Amniotic epithelial cell (primary cell): ENCODE data around the gene TGFB2.

Source experiments
- DNase-seq: peaks from one replicate; pipeline ENCODE4 v3.0.0-alpha.2; 2010; ENCODE audit warnings: low read depth

The TGFB2 gene

DNA sequence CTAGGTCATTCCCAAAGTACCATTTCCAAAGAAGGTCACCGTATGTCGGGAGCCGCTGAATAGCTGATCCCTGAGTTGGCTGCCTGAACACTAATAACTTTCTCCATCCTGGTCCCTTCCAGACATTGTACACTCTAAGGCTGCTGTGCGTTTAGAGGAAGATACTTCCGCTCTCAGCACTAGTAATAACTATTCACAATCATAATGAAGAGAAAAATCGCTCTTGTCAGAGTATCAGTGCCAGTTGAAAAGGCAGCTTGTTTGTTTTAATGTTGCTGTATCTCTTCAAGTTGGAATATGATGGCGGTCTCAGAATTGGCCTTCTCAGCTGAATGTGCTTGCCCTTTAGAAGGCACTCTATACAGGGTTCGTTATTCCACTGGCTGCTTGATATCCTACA lies 43.5 kb downstream of the TGFB2 start:
- DNase-seq: no peak

DNA sequence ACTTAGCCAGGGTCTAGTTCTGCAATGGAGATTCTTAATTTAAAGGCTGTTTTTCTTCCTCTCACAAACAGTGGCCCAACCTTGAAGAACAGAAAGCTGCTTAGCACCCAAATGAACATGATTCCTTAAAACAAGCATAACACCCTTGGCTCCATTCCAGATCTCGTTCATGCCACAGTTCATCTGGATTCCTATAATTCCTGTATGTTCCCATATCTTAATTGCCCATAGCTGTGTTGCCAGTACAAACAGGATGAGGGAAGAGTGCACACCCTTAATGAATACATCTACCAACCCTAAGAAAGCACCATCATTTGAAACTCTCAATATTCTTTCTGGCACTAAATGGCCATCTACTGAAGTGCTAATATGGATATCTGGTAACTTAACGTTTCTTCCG lies 45.5 kb downstream of the TGFB2 start:
- DNase-seq: peak; percentile 24

DNA sequence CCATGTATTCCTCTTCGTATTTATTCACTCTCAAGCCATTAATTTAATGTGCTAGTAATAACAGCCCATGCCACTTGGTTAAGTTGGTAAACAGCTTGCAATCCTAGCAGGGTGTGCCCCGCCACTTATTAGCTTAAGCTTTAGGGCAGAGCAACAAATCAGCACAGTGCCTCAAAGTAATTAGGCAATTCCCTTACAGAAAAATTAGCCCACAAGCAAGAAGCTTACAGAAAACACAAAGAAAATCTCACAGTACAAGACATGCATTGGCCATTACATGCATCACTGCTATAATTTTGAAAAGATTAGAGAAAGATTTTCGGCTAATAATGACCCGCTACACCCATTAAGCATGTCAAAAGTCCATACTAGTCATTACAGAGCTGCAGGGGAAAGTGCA lies 47.6 kb downstream of the TGFB2 start:
- no peak for DNase-seq

DNA sequence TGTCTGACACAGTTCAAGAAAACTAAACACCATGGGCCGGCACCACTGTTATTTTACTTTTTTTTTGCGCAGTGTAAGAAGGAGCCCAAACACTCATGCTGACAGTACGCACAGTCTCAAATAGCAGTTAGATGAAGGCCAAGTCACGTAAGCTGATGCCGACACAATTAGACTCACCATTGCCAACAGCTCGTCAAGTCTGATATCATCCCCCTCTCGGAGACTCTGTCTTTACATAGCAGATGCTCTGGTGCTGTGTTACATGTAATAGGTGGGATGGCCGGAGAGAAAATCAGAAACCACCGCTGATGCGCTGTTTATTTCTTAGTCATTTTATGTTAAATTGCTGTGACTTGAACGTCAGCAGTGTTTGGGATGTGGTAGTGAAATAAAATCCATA lies 49.3 kb downstream of the TGFB2 start:
- DNase-seq: no peak

DNA sequence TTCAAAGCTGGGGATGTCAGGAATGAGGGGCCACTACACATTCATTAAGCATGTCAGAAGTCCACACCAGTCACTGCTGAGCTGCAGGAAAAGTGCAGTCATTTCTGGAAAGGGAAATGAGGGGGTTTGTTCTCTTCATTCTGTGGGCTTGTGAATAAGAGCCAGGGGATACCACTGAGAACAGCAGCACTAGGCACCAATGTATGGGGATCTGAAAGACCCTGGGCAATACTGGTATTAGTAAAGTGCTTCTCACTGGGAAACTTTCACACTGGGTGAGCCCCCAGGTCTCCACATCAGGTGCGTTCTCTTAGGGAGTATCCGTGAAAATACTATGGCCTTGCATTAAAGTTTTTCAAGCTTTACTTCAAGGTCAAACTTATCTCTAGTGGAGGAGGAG lies 49.9 kb downstream of the TGFB2 start:
- DNase-seq: no peak

DNA sequence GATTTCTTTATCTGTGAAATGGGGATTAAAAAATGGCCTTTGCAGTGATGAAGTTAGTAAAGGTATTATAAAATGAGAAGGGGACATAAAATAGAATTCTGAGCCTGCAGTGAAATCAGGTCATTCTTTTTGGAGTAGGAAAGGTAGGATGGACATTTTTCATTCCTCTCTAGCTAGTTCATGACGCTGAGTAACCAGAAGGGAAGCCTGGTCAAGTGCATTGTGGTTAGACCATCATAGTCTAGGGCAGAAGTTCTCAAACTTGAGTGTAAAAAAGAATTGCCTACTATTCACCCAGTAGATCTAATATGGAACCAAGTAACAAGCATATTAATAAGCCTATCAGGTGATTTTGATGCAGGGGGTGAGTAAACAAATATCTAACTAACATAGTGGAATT lies 50.8 kb downstream of the TGFB2 start:
- no peak for DNase-seq

DNA sequence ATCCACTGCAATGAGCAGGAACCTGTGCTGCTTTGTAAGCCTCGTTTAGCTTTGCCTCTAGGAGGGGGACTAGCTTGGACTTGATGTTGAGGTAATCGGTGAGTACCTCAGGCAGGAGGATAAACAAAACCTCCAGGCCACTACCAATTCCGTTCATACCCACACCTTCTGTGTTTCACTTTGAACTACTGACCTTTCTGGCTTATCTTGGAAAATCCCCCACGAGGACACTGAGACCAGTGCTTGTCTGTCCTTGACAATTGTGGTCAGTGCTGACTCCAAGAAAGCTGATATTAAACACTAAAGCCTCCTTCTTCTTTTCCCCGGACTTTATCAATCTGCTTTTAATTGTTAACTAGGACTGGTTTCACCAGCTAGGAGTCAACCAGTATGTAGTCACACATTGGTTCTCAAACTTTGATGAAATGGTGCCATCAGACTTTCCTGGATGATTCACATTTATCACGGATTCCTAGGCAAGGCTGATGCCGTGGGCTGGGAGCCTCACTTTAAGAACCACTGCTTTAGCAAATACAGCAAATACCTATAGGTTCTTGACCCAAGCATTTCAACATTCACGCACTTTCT lies 52.7 kb downstream of the TGFB2 start:
- peak; percentile 63 for DNase-seq

DNA sequence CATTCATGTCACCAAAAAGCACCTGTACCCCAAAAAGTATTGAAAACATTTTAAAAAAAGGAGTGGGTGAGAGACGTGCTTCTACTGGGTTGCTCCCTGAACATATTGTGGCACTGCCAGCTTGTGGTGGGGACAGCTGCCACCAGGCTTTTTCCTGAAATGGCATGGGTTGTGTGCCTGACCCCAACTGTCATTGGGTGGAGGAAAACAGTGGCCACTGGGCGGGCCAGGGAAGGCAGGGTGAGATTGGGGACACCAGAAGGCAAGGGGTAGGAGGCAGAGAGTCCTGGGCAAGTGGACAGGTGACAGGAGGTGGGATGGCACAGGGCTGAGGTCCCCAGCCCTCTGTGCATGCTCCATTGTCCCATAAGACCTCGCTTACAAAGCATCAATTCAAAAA lies 55.5 kb downstream of the TGFB2 start:
- no peak for DNase-seq

DNA sequence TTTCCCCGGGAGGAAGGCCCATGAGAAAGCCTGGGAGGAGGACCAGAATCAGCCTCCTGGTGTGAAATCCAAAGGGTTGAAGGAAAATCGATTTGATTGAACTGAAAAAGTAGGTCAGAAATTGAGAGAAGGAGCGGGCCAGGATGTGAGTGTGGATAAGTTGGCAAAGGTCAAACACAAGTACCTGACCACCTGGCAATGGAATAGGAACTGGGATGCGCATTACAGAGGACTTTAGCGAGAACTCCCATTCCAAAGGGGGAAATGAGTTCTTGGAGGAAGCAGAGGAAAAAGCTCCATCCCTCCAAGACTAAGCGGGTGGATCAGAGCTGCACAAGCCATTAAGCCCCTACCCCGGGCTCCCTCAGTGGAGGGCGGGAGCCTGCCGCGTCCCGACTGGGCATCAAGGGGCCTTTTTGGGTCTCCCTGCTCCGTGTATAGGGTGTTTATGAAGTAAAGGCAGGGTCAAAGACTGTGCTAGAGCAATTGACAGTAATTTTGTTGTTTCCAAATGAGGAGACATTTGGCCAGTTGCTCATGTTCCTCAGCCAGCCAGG lies 56.4 kb downstream of the TGFB2 start:
- no peak for DNase-seq

DNA sequence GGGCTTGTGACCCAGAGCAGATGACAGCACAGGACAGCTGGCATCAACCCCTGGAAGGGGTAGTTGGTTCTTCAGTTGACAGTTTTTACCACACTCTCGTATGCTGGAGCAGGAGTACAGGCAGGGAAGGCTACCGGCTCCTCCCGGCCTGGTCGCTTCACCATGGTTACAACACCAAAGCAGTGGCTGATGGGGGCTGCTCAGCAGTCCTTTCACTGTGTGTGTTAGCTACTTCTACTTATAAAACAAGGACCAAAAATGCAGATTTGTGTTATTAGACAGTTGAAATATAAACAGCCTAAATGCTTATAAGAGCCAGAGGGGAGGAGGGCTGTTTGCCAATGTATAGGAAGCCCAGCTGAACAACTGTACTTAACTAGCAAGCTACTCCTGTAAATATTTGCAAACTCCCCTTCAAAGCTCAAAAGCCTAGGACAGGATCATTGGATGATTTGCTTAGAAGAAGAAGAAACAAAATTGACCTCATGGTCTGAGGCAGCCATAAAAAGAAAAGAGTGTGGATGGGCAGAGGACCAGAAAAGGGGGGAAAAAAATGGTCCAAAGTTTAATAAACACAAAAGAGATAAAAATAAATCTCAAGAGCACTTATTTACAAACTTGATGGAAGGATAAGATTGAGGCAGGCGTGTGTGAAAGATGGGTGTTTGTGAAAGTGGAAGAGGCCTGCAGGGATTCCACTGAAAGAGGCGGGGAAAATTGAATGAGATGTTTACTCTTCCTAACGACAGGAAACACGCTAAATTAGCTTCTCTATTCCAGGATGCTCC lies 57.1 kb downstream of the TGFB2 start:
- no peak for DNase-seq

DNA sequence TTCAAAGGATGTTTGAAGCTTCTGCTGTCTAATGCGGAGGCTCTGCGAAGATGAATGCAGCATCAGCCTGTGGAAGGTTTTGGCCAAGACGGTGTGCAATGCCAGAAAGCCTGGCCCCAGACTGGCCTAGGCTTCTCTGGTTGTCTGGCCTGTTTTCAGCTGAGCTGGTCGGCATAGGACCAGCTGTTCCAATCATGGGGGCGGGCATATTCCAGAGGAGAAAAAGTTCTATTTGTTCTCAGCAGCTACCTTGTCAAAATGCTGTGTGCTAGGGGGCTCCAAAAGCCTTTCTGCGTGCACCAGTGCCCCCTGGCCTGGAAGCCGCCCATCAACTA lies 57.6 kb downstream of the TGFB2 start:
- DNase-seq: no peak

DNA sequence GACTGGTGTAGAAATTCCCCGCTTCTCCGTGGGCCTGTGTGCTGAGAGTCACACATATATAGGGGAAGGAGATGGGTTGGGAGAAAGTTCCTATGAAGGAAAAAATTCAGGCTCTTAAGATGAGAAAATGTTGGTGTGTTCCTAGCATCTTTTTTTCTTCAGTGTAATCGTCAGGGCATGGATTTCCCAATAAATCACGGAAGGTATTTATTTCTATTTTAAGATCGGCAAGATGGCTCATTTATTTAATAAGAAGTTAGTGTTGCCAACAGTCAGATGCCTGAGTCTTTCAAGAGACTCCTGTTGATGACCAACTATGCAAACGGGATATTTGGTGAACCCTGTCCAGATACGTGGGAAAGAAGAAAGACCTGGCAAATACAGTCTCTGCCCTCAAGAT lies 58.2 kb downstream of the TGFB2 start:
- DNase-seq: no peak

DNA sequence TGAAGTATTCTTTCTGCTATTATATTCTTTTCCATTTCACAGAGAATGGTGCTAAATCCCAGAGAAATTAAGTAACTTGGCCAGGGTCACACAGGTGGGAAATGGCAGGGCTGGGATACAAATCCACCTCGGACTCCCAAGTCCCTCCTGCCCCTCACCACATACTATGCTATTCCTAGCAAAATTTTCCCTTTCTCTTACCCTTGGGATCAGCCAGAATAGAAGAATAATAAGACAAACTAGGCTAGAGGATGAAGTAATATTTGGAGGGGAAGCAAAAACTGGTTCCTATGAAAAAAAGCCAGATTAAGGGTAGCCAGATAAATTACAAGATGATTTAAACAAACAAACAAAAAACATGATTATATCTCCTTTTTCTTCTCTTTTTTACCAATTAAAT lies 62.5 kb downstream of the TGFB2 start:
- DNase-seq: no peak

DNA sequence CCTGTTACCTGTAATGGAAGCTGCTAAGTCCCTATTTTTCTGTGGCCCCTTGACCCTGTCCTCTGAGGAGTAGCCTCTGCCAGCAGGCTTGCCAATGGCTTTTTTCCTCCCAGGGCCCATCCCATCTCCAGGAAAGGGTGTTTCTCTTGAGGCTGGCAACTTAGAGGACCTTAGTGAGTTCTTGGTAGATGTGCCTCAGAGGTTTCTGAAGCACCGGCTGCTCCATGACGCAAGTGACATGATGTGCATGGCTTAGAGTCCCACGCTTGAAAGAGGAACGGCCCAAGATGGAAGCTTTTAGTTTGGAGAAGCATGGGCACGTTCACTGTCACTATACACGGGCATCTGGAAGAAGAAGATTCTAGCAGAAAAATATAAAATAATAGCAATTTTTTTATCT lies 63.0 kb downstream of the TGFB2 start:
- no peak for DNase-seq

DNA sequence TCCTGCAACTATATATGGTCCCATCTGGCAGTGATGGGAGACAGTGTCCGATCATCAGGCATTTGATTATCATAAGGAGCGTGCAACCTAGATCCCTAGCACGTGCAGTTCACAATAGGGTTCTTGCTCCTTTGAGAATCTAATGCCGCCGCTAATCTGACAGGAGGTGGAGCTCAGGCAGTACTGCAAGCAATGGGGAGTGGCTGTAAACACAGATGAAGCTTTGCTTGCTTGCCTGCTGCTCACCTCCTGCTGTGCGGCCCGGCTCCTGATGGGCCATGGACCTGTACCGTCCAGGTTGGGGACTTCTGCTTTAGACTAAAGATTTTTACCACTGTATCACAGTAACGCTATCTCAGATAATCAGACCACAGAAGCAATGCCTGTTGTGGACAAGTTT lies 63.8 kb downstream of the TGFB2 start:
- no peak for DNase-seq

DNA sequence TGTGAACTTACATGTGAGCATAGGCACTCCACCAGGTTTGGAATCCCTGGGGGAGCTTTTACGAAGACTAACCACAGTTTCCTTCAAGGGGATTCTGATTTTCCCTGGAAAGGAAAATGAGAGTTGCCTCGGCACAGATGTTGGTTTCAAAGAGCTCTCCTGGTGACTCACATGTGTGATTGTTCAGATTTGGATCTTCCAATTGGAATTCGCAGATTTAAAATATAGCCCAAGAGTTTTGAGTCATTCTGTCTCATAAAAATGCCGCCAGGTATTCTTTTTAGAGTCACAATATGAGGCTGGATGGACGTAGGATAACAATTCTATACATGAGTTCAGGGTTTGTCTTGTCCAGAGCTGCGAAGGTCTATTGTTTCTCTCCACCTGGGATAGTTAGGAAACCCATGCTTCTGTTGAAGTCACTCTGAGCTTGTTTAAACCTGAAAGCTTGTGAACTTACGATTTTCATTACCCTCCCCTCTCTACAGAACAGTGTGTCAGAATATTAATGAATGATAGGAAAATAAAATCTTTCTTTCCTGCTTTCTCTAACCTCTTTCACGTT lies 64.9 kb downstream of the TGFB2 start:
- no peak for DNase-seq

DNA sequence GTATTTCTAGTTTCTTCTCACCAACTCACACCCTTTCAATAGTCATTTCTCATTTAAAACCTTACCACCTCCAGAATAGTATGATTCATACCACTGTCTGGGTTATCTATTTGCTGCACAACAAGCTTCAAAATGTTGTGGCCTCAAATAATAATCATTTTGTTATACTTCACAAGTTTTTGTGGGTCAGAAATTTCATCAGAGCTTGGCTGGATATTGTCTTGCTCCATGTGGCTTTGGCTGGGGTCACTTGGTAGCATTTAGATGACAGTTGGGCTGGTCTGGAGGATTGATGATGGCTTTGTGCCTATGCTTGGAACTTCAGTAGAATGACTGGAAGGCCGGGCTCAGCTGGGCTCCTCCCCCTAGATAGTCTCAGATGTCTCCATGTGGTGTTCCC lies 66.0 kb downstream of the TGFB2 start:
- no peak for DNase-seq

DNA sequence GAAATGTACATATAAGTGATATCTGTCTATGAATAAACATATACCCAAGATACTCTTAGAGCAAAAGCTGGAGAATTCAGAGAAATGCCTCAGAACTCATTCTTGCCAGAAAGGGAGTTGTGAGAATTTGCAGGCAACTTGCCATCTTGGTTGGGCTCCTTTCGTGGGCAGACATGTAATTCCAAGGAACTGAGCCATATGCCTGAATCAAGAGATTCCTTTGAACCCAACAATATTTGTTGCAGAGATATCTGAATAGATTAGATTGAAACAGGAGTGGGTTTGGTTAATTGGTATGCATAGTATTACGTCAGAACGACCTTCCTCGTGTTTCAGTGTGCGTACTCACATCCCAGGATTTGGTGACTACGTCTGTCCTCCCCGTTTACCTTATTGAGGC lies 67.0 kb downstream of the TGFB2 start:
- DNase-seq: peak; percentile 68

DNA sequence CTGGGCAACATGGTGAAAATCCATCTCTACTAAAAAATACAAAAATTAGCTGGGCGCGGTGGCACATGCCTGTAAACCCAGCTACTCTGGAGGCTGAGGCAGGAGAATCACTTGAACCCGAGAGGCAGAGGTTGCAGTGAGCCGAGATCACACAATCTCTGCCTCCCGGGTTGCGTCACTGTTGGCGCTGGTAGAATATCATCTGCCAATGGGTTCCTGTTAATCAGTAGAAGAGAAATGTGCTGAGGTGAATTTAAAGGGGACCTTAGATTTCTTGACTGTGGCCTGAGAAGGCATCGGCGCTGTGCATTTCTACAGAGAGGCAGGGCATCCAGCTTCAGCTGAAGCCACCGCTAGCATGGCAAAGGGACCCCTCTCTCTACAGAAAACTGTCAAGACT lies 68.0 kb downstream of the TGFB2 start:
- DNase-seq: no peak

DNA sequence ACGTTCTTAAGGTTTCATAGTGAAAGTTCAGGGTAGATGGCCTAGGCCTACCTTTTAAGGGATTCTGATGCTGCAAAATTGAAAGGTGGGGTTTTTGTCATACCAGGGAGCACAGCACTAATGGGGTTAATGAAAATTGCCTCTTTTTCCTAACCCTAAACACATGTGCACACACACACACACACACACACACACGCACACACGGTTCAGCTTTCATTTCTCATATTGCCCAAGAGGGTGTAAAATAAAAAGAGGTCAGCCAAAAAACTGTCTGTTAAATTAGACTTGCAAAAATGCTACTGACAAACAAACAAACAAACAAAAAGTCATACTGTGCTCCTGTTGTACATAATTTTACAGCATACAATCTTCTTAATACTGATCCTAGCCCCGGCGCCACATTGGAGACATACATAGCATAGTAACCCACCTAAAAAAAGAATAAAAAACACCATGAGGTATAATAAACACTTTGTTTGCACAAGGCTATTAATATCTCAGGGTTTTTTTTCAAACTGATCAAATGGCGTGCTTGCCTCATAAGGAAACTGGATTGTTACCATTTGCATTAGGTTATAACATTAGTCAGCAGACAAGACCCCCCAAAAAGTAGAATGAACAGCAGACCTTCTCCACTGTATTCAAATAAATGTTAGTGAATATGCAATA lies 69.1 kb downstream of the TGFB2 start:
- no peak for DNase-seq

DNA sequence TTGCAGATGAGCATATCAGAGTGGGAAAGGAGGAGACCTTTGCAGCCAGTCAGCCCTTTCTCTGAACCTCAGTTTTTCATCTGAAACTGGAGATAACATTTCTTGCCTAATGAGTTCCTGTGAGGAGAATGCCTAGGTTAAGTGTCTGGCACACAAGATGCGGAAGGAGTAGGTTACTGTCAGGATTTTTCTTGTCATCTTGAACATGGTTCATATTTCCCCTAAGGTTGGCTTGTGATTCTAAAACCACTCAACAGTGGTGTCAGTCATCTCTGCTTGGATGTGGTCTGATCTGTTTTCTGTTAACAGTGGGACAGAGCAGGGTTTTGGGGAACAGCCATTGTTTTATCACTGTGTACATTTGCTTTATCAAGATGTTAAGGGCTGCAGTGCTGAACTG lies 70.6 kb downstream of the TGFB2 start:
- DNase-seq: no peak

DNA sequence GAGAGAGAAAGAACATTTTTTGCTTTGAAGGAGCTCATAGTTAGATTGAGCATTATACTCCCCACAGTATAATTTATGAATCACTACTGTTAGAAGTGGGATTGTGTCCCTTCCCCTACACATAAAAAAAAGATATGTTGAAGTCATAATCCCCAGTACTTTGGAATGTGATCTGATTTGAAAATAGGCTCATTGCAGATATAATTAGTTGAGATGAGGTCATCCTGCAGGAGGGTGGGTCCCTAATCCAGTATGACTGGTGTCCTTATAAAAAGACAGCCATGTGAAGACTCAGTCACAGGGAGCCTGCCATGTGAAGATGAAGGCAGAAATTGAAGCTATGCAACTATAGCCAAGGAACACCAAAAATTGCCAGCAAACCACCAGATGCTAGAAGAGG lies 76.4 kb downstream of the TGFB2 start:
- DNase-seq: no peak

DNA sequence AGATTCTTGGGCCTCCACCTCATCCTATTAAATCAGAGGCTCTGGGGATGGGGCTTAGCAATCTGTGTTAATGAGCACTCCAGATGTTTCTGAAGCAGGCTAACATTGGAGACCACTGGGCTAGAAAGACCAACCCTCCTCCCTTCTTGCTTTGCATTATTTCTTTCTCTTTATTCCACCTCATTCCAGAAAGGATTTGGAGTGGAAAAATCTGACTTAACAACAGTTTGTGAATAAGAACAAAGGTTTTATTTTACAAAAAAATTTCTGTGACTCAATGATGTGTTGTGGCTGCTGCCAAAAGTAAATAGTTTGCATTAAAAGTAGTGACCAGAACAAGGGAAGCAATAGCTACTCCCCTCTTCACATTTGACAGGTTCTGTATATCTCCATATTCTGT lies 79.4 kb downstream of the TGFB2 start:
- DNase-seq: no peak
